ENCODE measurements around the gene CCDC170. TPM values are rescaled to one million over a fixed set of nuclear protein-coding genes. Genes with fewer than 3 reads are reported as not detected.

Gene CCDC170
- total and polyA plus RNA-seq, 2 experiments from 2014 or later = 1.2 TPM

- no peak for TF ChIP-seq EZH2 (IDR thresholded peaks at IDR 0.05; ENCODE audit: borderline replicate concordance)
- TF ChIP-seq, protein P1, sequence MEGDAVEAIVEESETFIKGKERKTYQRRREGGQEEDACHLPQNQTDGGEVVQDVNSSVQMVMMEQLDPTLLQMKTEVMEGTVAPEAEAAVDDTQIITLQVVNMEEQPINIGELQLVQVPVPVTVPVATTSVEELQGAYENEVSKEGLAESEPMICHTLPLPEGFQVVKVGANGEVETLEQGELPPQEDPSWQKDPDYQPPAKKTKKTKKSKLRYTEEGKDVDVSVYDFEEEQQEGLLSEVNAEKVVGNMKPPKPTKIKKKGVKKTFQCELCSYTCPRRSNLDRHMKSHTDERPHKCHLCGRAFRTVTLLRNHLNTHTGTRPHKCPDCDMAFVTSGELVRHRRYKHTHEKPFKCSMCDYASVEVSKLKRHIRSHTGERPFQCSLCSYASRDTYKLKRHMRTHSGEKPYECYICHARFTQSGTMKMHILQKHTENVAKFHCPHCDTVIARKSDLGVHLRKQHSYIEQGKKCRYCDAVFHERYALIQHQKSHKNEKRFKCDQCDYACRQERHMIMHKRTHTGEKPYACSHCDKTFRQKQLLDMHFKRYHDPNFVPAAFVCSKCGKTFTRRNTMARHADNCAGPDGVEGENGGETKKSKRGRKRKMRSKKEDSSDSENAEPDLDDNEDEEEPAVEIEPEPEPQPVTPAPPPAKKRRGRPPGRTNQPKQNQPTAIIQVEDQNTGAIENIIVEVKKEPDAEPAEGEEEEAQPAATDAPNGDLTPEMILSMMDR (IDR thresholded peaks at IDR 0.05; ENCODE audit: poor library complexity) = no peak
- TF ChIP-seq EZH2phosphoT487 (IDR thresholded peaks at IDR 0.05; ENCODE audit: low read depth, severe bottlenecking, unreplicated experiment) = no peak
- Histone ChIP-seq H3K9me3 (ENCODE audit: low read depth) (no peaks in the 10 kb centered on the region), H4K20me1 (ENCODE audit: insufficient read depth, poor library complexity, severe bottlenecking) (no peaks in the 10 kb centered on the region), H3K36me3 (replicated peaks; ENCODE audit: insufficient read depth, low read depth) (no peaks in the 10 kb centered on the region), H2AFZ (no peak overlapping the region), H3K4me3 (no peak overlapping the region), H3K4me1 (ENCODE audit: insufficient read depth) (no peaks in the 10 kb centered on the region), H3K27ac (no peak overlapping the region), H3K27me3 (no peaks in the 10 kb centered on the region), H3K9me2 (replicated peaks; ENCODE audit: insufficient read depth) (no peaks in the 10 kb centered on the region), H3K79me2 (no peaks in the 10 kb centered on the region), H3K4me2 (no peak overlapping the region)
- 56% methylated on average over 4 of the region's 4 CpGs for WGBS (ENCODE audit: low lambda C conversion rate, missing lambda C conversion rate)
- no peak for DNase-seq (ENCODE audit: low spot score)
Measured at GRCh38 chr6:151564654-151565053, 70.8 kb downstream of the CCDC170 start.

GRCh38 chr6:151565940-151566339 is 72.1 kb downstream of the CCDC170 start:
- H2AFZ ChIP-seq = no peak overlapping the region
- no peak overlapping the region for H3K27ac ChIP-seq
- no peaks in the 10 kb centered on the region for H3K79me2 ChIP-seq
- 71% methylated on average over 1 of the region's 1 CpG for WGBS (ENCODE audit: low lambda C conversion rate, missing lambda C conversion rate)
- H3K9me3 ChIP-seq (ENCODE audit: low read depth) = no peaks in the 10 kb centered on the region
- H3K9me2 ChIP-seq (replicated peaks; ENCODE audit: insufficient read depth) = no peaks in the 10 kb centered on the region
- H3K36me3 ChIP-seq (replicated peaks; ENCODE audit: insufficient read depth, low read depth) = no peaks in the 10 kb centered on the region
- H3K27me3 ChIP-seq = no peaks in the 10 kb centered on the region
- no peaks in the 10 kb centered on the region for H3K4me1 ChIP-seq (ENCODE audit: insufficient read depth)
- no peak for DNase-seq (ENCODE audit: low spot score)
- H3K4me3 ChIP-seq = no peak overlapping the region
- TF ChIP-seq EZH2phosphoT487 (IDR thresholded peaks at IDR 0.05; ENCODE audit: low read depth, severe bottlenecking, unreplicated experiment) (no peak), EZH2 (IDR thresholded peaks at IDR 0.05; ENCODE audit: borderline replicate concordance) (no peak)
- TF ChIP-seq, protein P1 (IDR thresholded peaks at IDR 0.05; ENCODE audit: poor library complexity) = no peak
- H4K20me1 ChIP-seq (ENCODE audit: insufficient read depth, poor library complexity, severe bottlenecking) = no peaks in the 10 kb centered on the region
- no peak overlapping the region for H3K4me2 ChIP-seq

- Histone ChIP-seq H3K36me3 (replicated peaks; ENCODE audit: insufficient read depth, low read depth) (no peaks in the 10 kb centered on the region), H3K4me2 (no peak overlapping the region), H3K27me3 (no peaks in the 10 kb centered on the region), H3K9me2 (replicated peaks; ENCODE audit: insufficient read depth) (no peaks in the 10 kb centered on the region), H4K20me1 (ENCODE audit: insufficient read depth, poor library complexity, severe bottlenecking) (no peaks in the 10 kb centered on the region), H3K27ac (no peak overlapping the region), H3K79me2 (no peaks in the 10 kb centered on the region), H3K4me1 (ENCODE audit: insufficient read depth) (no peaks in the 10 kb centered on the region), H2AFZ (no peak overlapping the region), H3K4me3 (no peak overlapping the region), H3K9me3 (ENCODE audit: low read depth) (no peaks in the 10 kb centered on the region)
- 43% methylated on average over 2 of the region's 2 CpGs for WGBS (ENCODE audit: low lambda C conversion rate, missing lambda C conversion rate)
- TF ChIP-seq, protein P1 (IDR thresholded peaks at IDR 0.05; ENCODE audit: poor library complexity) = no peak
- TF ChIP-seq EZH2phosphoT487 (IDR thresholded peaks at IDR 0.05; ENCODE audit: low read depth, severe bottlenecking, unreplicated experiment) (no peak), EZH2 (IDR thresholded peaks at IDR 0.05; ENCODE audit: borderline replicate concordance) (no peak)
- DNase-seq (ENCODE audit: low spot score) = no peak
Measured at GRCh38 chr6:151566557-151566956, 72.7 kb downstream of the CCDC170 start.

DNA sequence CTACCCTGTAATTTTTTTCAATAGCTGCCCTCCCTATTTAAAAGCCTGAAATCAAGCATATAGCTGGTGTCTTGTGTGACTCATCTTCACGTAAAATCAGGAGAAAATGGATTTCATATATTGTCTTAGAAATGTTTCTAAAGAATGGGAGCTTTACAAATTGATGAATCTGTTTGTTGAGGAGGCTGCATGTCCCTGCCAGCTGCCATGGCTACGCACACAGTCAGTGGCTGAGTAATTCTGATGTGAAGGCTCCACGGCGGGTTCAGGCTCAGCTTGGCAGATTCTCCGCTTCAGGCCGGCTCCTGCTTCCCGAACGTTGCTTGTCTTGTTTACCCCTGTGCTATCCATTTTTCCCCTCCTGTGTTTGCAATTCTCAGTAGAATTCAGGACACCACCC is 82.8 kb downstream of the CCDC170 start:
- H3K27ac ChIP-seq = peak overlapping the region; percentile 43
- TF ChIP-seq EZH2phosphoT487 (IDR thresholded peaks at IDR 0.05; ENCODE audit: low read depth, severe bottlenecking, unreplicated experiment) (no peak), EZH2 (IDR thresholded peaks at IDR 0.05; ENCODE audit: borderline replicate concordance) (no peak)
- TF ChIP-seq, protein P1 (IDR thresholded peaks at IDR 0.05; ENCODE audit: poor library complexity) = no peak
- no peak overlapping the region for H3K4me2 ChIP-seq
- WGBS (ENCODE audit: low lambda C conversion rate, missing lambda C conversion rate) = 68% methylated on average over 8 of the region's 8 CpGs
- no peaks in the 10 kb centered on the region for H3K9me2 ChIP-seq (replicated peaks; ENCODE audit: insufficient read depth)
- H3K27me3 ChIP-seq = no peaks in the 10 kb centered on the region
- H3K79me2 ChIP-seq = no peaks in the 10 kb centered on the region
- no peaks in the 10 kb centered on the region for H3K9me3 ChIP-seq (ENCODE audit: low read depth)
- DNase-seq (ENCODE audit: low spot score) = no peak
- no peak overlapping the region for H3K4me3 ChIP-seq
- no peak overlapping the region for H2AFZ ChIP-seq
- no peaks in the 10 kb centered on the region for H3K4me1 ChIP-seq (ENCODE audit: insufficient read depth)
- no peaks in the 10 kb centered on the region for H3K36me3 ChIP-seq (replicated peaks; ENCODE audit: insufficient read depth, low read depth)
- H4K20me1 ChIP-seq (ENCODE audit: insufficient read depth, poor library complexity, severe bottlenecking) = no peaks in the 10 kb centered on the region
